Neural crest cell (in vitro differentiated cells): ENCODE data around the gene KDM4B. TPM values are rescaled to one million over a fixed set of nuclear protein-coding genes. Genes with fewer than 3 reads are reported as not detected.

Experiments
- DNase-seq: peaks from one replicate; pipeline ENCODE4 v3.0.0; 2021; ENCODE audit warnings: low read depth, mixed read lengths, low spot score
- H3K27ac Mint-ChIP-seq: one replicate; pipeline ENCODE4 v1.8.0; 2021; ENCODE audit warnings: mild to moderate bottlenecking, mixed read lengths; ENCODE audit not compliant: unreplicated experiment
- H3K27me3 Mint-ChIP-seq: 2 replicates; pipeline ENCODE4 v1.8.0; 2021; ENCODE audit warnings: low read depth, mild to moderate bottlenecking, mixed read lengths
- H3K36me3 Mint-ChIP-seq: 2 replicates; pipeline ENCODE4 v1.8.0; 2021; ENCODE audit warnings: low read depth, mild to moderate bottlenecking, mixed read lengths
- H3K4me1 Mint-ChIP-seq: 2 replicates; pipeline ENCODE4 v1.8.0; 2021; ENCODE audit warnings: mixed read lengths
- H3K4me3 Mint-ChIP-seq: one replicate; pipeline ENCODE4 v1.8.0; 2021; ENCODE audit warnings: mild to moderate bottlenecking, mixed read lengths
- H3K9me3 Mint-ChIP-seq: 2 replicates; pipeline ENCODE4 v1.8.0; 2021; ENCODE audit warnings: mixed read lengths
- total RNA-seq: library from RNA; stranded (reverse); gene quantifications from 2 replicates; pipeline ENCODE4 v1.2.1, GENCODE V29; 2021
- TF ChIP-seq, protein P1 (sequence below): fragments of 200-600 bp; sonication (generic); conservative IDR thresholded peaks from 2 replicates; pipeline ENCODE4 v1.5.0; 2021; ENCODE audit warnings: antibody characterized with exemption, mild to moderate bottlenecking

KDM4B gene
- total RNA-seq, 1 donor from 2014 or later = 45.4 TPM

DNA sequence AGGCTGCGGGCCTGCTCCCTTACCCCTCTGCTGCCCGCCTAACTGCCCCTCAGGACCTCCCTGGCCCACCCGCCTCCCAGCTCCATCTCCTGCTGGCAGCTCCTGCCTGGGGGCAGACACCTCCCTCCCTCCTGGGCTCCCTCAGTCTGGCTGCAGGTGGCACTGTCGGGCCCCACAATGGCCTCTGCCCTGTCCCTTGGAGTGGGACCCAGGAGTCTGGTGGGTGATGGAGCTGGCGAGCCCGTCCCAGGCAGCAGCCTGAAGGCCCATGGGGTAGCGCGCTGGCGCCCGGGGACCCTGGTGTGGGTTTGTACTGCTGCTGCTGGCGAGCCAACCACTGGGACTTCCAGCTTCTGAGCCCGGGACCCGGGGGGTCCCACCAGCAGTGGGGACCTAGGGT lies 83.6 kb downstream of the KDM4B start:
- Mint-ChIP-seq H3K4me1 (peaks cover 9% of the 10 kb centered on the region), H3K4me3 (no peak overlapping the region), H3K27me3 (no peaks in the 10 kb centered on the region), H3K27ac (no peak overlapping the region), H3K9me3 (no peaks in the 10 kb centered on the region), H3K36me3 (peaks cover under 1% of the 10 kb centered on the region)
- TF ChIP-seq, protein P1, sequence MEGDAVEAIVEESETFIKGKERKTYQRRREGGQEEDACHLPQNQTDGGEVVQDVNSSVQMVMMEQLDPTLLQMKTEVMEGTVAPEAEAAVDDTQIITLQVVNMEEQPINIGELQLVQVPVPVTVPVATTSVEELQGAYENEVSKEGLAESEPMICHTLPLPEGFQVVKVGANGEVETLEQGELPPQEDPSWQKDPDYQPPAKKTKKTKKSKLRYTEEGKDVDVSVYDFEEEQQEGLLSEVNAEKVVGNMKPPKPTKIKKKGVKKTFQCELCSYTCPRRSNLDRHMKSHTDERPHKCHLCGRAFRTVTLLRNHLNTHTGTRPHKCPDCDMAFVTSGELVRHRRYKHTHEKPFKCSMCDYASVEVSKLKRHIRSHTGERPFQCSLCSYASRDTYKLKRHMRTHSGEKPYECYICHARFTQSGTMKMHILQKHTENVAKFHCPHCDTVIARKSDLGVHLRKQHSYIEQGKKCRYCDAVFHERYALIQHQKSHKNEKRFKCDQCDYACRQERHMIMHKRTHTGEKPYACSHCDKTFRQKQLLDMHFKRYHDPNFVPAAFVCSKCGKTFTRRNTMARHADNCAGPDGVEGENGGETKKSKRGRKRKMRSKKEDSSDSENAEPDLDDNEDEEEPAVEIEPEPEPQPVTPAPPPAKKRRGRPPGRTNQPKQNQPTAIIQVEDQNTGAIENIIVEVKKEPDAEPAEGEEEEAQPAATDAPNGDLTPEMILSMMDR = no peak
- no peak for DNase-seq

DNA sequence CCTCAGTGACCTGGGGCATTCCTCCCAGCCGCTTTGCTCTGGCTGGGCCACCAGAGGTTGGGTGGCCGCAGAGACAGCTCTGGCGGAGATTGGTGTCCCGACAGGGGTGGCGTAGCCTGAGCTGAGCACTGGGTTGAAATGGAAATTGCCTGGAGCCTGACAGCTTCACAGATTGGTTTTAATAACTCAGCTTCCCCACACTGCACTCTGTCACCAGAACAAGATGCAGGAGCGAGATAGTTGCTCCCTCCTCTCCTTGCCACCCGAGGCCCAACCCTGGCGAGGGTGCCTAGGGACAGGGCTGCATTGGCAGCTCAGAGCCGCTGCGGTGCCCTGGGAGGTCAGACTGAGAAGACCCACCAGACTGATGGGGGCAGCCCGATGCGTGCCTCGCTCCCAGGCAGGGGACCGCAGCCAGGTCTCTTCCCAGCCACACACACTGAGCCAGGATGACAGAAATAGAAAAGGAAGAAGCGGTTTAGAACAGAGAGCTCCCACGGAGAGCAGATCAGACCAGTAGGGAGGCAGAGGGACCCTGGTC lies 84.1 kb downstream of the KDM4B start:
- DNase-seq = no peak
- H3K36me3 Mint-ChIP-seq = peaks cover 3% of the 10 kb centered on the region
- TF ChIP-seq, protein P1 = no peak
- no peaks in the 10 kb centered on the region for H3K9me3 Mint-ChIP-seq
- no peaks in the 10 kb centered on the region for H3K27me3 Mint-ChIP-seq
- peaks cover 9% of the 10 kb centered on the region for H3K4me1 Mint-ChIP-seq
- H3K4me3 Mint-ChIP-seq = no peak overlapping the region
- no peak overlapping the region for H3K27ac Mint-ChIP-seq

DNA sequence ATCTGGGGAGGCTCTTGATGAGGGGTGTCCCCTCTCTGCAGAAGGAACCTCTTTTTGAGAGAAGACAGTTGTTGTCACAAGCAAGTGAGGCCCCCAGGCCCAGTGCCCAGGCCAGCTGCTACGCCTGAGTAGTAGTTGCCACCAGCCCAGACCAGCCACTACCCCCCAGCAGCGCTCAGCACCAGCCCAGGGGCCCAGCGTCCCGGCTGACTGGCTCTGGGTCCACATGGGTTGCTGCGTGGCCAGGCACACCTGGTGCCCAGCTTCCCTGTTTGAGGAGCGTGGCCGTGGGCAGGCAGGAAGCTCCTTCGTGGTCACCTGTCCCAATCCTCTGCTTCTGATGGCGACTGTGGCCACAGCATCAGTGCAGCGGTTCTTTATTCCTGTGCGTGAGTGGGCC lies 84.7 kb downstream of the KDM4B start:
- no peaks in the 10 kb centered on the region for H3K9me3 Mint-ChIP-seq
- no peaks in the 10 kb centered on the region for H3K27me3 Mint-ChIP-seq
- TF ChIP-seq, protein P1 = no peak
- peaks cover 3% of the 10 kb centered on the region for H3K36me3 Mint-ChIP-seq
- no peak overlapping the region for H3K4me3 Mint-ChIP-seq
- H3K4me1 Mint-ChIP-seq = peaks cover 4% of the 10 kb centered on the region
- peak overlapping the region; percentile 27 for H3K27ac Mint-ChIP-seq
- DNase-seq = no peak

DNA sequence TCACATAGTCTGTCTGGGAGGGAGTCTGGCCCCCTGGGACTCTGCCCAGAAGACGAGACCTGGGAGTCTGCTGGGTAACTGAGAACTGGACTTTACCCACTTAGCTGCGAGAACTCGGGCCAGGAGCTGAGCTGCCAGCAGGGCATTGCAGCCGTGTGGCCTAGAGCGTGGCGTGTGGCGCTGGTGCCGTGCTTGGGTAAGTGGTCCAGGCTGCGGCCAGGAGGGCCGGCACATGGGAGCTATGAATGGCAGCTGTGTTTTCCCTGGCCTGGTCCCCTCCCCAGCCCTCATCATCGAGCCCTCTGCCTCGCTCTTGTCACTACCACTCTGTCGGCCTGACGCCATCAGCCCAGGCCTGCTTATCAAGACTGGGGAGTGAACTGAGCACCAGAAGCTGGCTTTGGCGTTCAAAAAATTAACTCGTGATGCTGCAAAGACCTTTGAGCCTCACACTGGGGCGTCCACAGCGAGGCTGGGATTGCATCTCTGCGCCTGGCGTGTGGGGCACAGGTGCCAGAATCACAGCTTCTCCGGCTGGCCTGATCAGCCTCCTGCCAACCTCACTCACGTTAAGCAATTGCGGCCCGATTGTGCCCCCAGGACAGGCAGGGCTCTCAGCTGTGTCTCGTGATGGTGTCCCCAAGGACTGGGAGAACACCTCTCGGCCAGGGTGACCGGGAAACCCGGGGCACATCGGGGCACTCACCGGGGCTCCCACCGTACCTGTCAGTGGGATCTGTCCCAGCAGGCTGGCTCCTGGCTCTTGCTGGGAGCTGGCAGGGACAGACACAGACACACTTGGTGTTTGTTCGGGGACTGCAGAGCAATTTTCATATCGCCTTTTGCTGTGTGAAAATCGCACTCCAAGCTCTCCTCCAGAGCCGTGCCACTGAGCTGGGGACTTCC lies 85.9 kb downstream of the KDM4B start:
- Mint-ChIP-seq H3K4me1 (peaks cover 8% of the 10 kb centered on the region), H3K9me3 (no peaks in the 10 kb centered on the region), H3K27ac (no peak overlapping the region), H3K36me3 (peaks cover 3% of the 10 kb centered on the region), H3K4me3 (no peak overlapping the region), H3K27me3 (no peaks in the 10 kb centered on the region)
- TF ChIP-seq, protein P1 = no peak
- no peak for DNase-seq

DNA sequence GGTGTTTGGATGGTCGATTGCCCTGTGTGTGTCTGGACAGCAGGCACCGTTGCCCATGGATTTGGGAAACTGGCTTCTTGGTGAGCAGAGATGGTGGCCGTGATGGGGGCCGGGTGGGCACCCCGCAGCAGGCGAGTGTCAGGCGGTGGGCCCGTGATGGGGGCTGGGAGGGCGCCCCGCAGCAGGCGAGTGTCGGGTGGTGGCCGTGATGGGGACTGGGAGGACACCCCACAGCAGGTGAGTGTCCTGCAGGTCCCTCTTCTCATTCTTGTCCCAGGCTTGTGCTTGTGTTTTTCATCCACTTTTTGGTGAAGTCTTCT lies 86.5 kb downstream of the KDM4B start:
- Mint-ChIP-seq H3K4me1 (peaks cover 4% of the 10 kb centered on the region), H3K9me3 (no peaks in the 10 kb centered on the region), H3K36me3 (peaks cover 3% of the 10 kb centered on the region), H3K4me3 (no peak overlapping the region), H3K27ac (no peak overlapping the region), H3K27me3 (no peaks in the 10 kb centered on the region)
- TF ChIP-seq, protein P1 = no peak
- DNase-seq = no peak
